K562 (cell line): ENCODE results near the gene EDDM13. TPM values are rescaled to one million over a fixed set of nuclear protein-coding genes. Genes with fewer than 3 reads are reported as not detected.

Experiments used
- CBX3 ChIP-seq, 2 experiments: IDR thresholded peaks; 1 replicate in 1 of 2; 2 replicates in 1 of 2; pipeline ENCODE4 v1.6.1; 2012; ENCODE audit warnings: inconsistent platforms in 2 of 2, low read length in 2 of 2, borderline replicate concordance in 1 of 2, control low read depth in 1 of 2
- ELF1 ChIP-seq: fragments of 200-800 bp; sonication (Bioruptor generic); IDR thresholded peaks from 2 replicates; pipeline ENCODE4 v1.6.1; 2016; ENCODE audit warnings: missing genetic modification characterization, missing compliant biosample characterization
- EP400 ChIP-seq: fragments of 450-650 bp; IDR thresholded peaks from 2 replicates; pipeline ENCODE4 v1.6.1; 2017; ENCODE audit warnings: antibody characterized with exemption, mild to moderate bottlenecking, moderate library complexity
- ETV5 ChIP-seq: sonication (generic); formaldehyde crosslinking; IDR thresholded peaks from 2 replicates; pipeline ENCODE4 v1.4.0; 2020; ENCODE audit warnings: low read depth, mild to moderate bottlenecking, missing genetic modification reagents
- FOXP4 ChIP-seq: sonication (generic); formaldehyde crosslinking; IDR thresholded peaks from 2 replicates; pipeline ENCODE4 v1.8.0; 2022; ENCODE audit warnings: mild to moderate bottlenecking, missing genetic modification reagents, borderline replicate concordance
- GABPA ChIP-seq: fragments of 200-800 bp; sonication (Bioruptor generic); conservative IDR thresholded peaks from 2 replicates; pipeline ENCODE4 v1.6.1; 2016; ENCODE audit warnings: low read depth, missing genetic modification characterization, missing compliant biosample characterization
- HINFP ChIP-seq: fragments of 450-650 bp; conservative IDR thresholded peaks from 2 replicates; pipeline ENCODE4 v1.6.1; 2016; ENCODE audit warnings: missing genetic modification characterization, low read depth, mild to moderate bottlenecking, control low read depth, missing compliant biosample characterization
- L3MBTL2 ChIP-seq: fragments of 450-650 bp; IDR thresholded peaks from 2 replicates; pipeline ENCODE4 v1.6.1; 2016; ENCODE audit warnings: mild to moderate bottlenecking, moderate library complexity
- MEIS2 ChIP-seq: fragments of 450-650 bp; IDR thresholded peaks from 2 replicates; pipeline ENCODE4 v1.6.1; 2014; ENCODE audit warnings: mild to moderate bottlenecking; ENCODE audit not compliant: partially characterized antibody
- MNT ChIP-seq, 2 experiments: fragments of 450-650 bp; conservative IDR thresholded peaks; 2 replicates each; pipeline ENCODE4 v1.6.1; 2017; ENCODE audit warnings: mild to moderate bottlenecking in 2 of 2, moderate library complexity in 2 of 2
- OTX1 ChIP-seq: fragments of 450-650 bp; formaldehyde crosslinking; IDR thresholded peaks from 2 replicates; pipeline ENCODE4 v1.4.0; 2022; ENCODE audit warnings: mild to moderate bottlenecking
- PCBP2 ChIP-seq: fragments of 200-400 bp; formaldehyde crosslinking; IDR thresholded peaks from 2 replicates; pipeline ENCODE4 v1.6.1; 2018; ENCODE audit warnings: low read length, low read depth, mild to moderate bottlenecking, moderate library complexity; ENCODE audit not compliant: poor library complexity, severe bottlenecking
- PKNOX1 ChIP-seq: fragments of 450-650 bp; IDR thresholded peaks from 2 replicates; pipeline ENCODE4 v1.6.1; 2016
- PRMT5 ChIP-seq: sonication (generic); formaldehyde crosslinking; IDR thresholded peaks from 2 replicates; pipeline ENCODE4 v1.5.0; 2020; ENCODE audit warnings: missing genetic modification reagents
- RBM34 ChIP-seq: fragments of 200-400 bp; formaldehyde crosslinking; IDR thresholded peaks from 2 replicates; pipeline ENCODE4 v1.6.1; 2018; ENCODE audit warnings: low read length, borderline replicate concordance; ENCODE audit not compliant: insufficient read depth
- TOE1 ChIP-seq, 2 experiments: fragments of 450-650 bp in 1 of 2; sonication (generic) in 1 of 2; formaldehyde crosslinking in 1 of 2; IDR thresholded peaks; 2 replicates each; pipeline versions ENCODE4 v1.7.1 to v1.8.0; 2016 to 2022; ENCODE audit warnings: borderline replicate concordance in 2 of 2, mild to moderate bottlenecking in 2 of 2, antibody characterized with exemption in 1 of 2, inconsistent platforms in 1 of 2, low read depth in 1 of 2, missing genetic modification reagents in 1 of 2, moderate library complexity in 1 of 2
- ZNF512 ChIP-seq: IDR thresholded peaks from 2 replicates; pipeline ENCODE4 v1.6.1; 2016; ENCODE audit warnings: missing genetic modification characterization, missing compliant biosample characterization
- polyA plus RNA-seq, 8 experiments: library from polyadenylated mRNA; depleted of rRNA in 4 of 8; stranded (reverse) in 5 of 8; unstranded in 3 of 8; fragments of >200 nt; fragmentation: Nextera tagmentation in 2 of 8; fragmentation: Illumina TruSeq in 1 of 8; extraction: Ambion mirVana in 2 of 8; extraction: Trizol in 1 of 8; gene quantifications; 2 replicates each; pipeline versions ENCODE4 v1.2.1 to v1.2.3, GENCODE V29; 2011 to 2014; ENCODE audit warnings: inconsistent platforms in 1 of 8, missing spikeins in 1 of 8
- total RNA-seq, 7 experiments: library from RNA; depleted of rRNA in 6 of 7; stranded (reverse); fragments of >200 nt in 6 of 7; fragmentation: Illumina TruSeq in 2 of 7; extraction: Trizol in 2 of 7; gene quantifications; 2 replicates each; pipeline versions ENCODE4 v1.2.1 to v1.2.3, GENCODE V29; 2011 to 2021; ENCODE audit warnings: low replicate concordance in 1 of 7

The EDDM13 gene
- total and polyA plus RNA-seq, 9 of the 15 experiments (the other 6 are each of a cell fraction or from before 2014, with no cell fraction given) = 2.0 to 7.7 (median 4.1) TPM

GRCh38 chr19:56301886-56302620, 29.5 kb downstream of the EDDM13 start (continued):
- peak; percentile 15; the same call in 1 of the 2 replicates for TF ChIP-seq ELF1 (tag)
- 0 out of 2 replicates have a peak, but pooled peaks have one; percentile 13 for TF ChIP-seq OTX1 (CRISPR knock-in tag)
- TF ChIP-seq MNT (conservative IDR thresholded peaks at IDR 0.05) = 0 out of 4 replicates have a peak, but pooled peaks of 1 of the 2 experiments have one; percentile 34
- TF ChIP-seq PRMT5 (CRISPR knock-in tag) = no peak
- TF ChIP-seq HINFP = 0 out of 2 replicates have a peak, but pooled peaks have one; percentile 10
- peak; percentile 16; the same call in 1 of the 2 replicates for TF ChIP-seq L3MBTL2
- no peak for TF ChIP-seq CBX3 (IDR thresholded peaks at IDR 0.05; ENCODE audit: borderline replicate concordance in 1 of 2, low read length in 2 of 2)
- 0 out of 2 replicates have a peak, but pooled peaks have one; percentile 17 for TF ChIP-seq ETV5 (CRISPR knock-in tag)
- TF ChIP-seq FOXP4 (CRISPR knock-in tag) = no peak
- peak; percentile 90 for TF ChIP-seq ZNF512 (tag)
- peak; percentile 40; the same call in 1 of the 2 replicates for TF ChIP-seq GABPA
- peak; percentile 27; the same call in 1 of the 2 replicates for TF ChIP-seq EP400
- no peak for TF ChIP-seq RBM34
- TF ChIP-seq MEIS2 = peak; percentile 84
- peak; percentile 67 for TF ChIP-seq PCBP2
- TF ChIP-seq PKNOX1 = peak; percentile 81
- TF ChIP-seq TOE1 (IDR thresholded peaks at IDR 0.05; ENCODE audit: borderline replicate concordance) = no peak
- no peak for TF ChIP-seq TOE1 (CRISPR knock-in tag; IDR thresholded peaks at IDR 0.05; ENCODE audit: borderline replicate concordance, low read depth)
- TF ChIP-seq, all 486 proteins: peak for 18
